Activated naive CD4-positive, alpha-beta T cell treated with anti-CD3 and anti-CD28 coated beads for 36 hours (primary cell): ENCODE data around the gene CCDC177. TPM values are rescaled to one million over a fixed set of nuclear protein-coding genes. Genes with fewer than 3 reads are reported as not detected.

Experiments
- CTCF ChIA-PET: fragments of 350-600 bp; sonication (Branson Sonifier 250); formaldehyde crosslinking; loops from one replicate; lab custom pipeline; 2021; ENCODE audit warnings: antibody characterized with exemption; lab: Charles Lee
- DNase-seq: peaks from one replicate; pipeline ENCODE4 v3.0.0-alpha.2; 2020
- H3K27ac Mint-ChIP-seq: one replicate; pipeline ENCODE4 v1.8.0; 2021; ENCODE audit warnings: mild to moderate bottlenecking, mixed read lengths
- H3K27me3 Mint-ChIP-seq: one replicate; pipeline ENCODE4 v1.8.0; 2021; ENCODE audit warnings: low read depth, mixed read lengths
- H3K36me3 Mint-ChIP-seq: one replicate; pipeline ENCODE4 v1.8.0; 2021; ENCODE audit warnings: low read depth, mixed read lengths
- H3K4me1 Mint-ChIP-seq: one replicate; pipeline ENCODE4 v1.8.0; 2021; ENCODE audit warnings: low read depth, mixed read lengths
- H3K4me3 Mint-ChIP-seq: one replicate; pipeline ENCODE4 v1.8.0; 2021; ENCODE audit warnings: mild to moderate bottlenecking, moderate library complexity, mixed read lengths
- H3K9me3 Mint-ChIP-seq: one replicate; pipeline ENCODE4 v1.8.0; 2021; ENCODE audit warnings: mixed read lengths
- intact Hi-C: fragments of 100-400 bp; cut with micrococcal nuclease; formaldehyde crosslinking; loops from one replicate; pipeline ENCODE4 v1.15.1; 2023
- total RNA-seq, 2 experiments: library from RNA; stranded (reverse); gene quantifications; one replicate each; pipeline ENCODE4 v1.2.3, GENCODE V29; 2021

The CCDC177 gene
- total RNA-seq, result not detected

GRCh38 chr14:69574263-69574953 is at the start of gene CCDC177:
TSS of gene CCDC177 (minus strand) at chr14:69574871. CDS start at chr14:69573622, 1,249 bp downstream.
- Mint-ChIP-seq H3K27ac (no peak within 1 kb of the TSS), H3K27me3 (peaks cover 43% of the 10 kb centered on the region), H3K9me3 (no peaks in the 10 kb centered on the region), H3K36me3 (no peaks in the 10 kb centered on the region), H3K4me1 (peaks cover 10% of the 10 kb centered on the region), H3K4me3 (peak within 1 kb of the TSS; percentile 68)
- intact Hi-C loops, result loop anchor here (1.0 to 10.0 kb wide), 5 partner anchors 26 to 450 kb away; no protein-coding TSS in a partner anchor
- peak; percentile 81 for DNase-seq
- CTCF ChIA-PET, result interaction anchor here (0.6 to 2.6 kb wide), 20 partner anchors 11 to 391 kb away, joined by 3 to 16 read pairs (median 4); no protein-coding TSS in a partner anchor

GRCh38 chr14:69624136-69624535 is 49.5 kb upstream of the CCDC177 start:
- no peak for DNase-seq
- H3K4me1 Mint-ChIP-seq, result peaks cover 93% of the 10 kb centered on the region
- H3K27ac Mint-ChIP-seq, result peak overlapping the region; percentile 71
- H3K4me3 Mint-ChIP-seq, result no peak overlapping the region
- intact Hi-C loops, result loop anchor here (2.0 kb wide), 1 partner anchor 19 kb away; no protein-coding TSS in a partner anchor
- no peaks in the 10 kb centered on the region for H3K27me3 Mint-ChIP-seq
- H3K36me3 Mint-ChIP-seq, result peaks cover 6% of the 10 kb centered on the region
- H3K9me3 Mint-ChIP-seq, result no peaks in the 10 kb centered on the region
- CTCF ChIA-PET, result interaction anchor here (1.4 kb wide), 1 partner anchor 22 kb away, joined by 3 read pairs; no protein-coding TSS in a partner anchor

- no peaks in the 10 kb centered on the region for H3K9me3 Mint-ChIP-seq
- H3K27me3 Mint-ChIP-seq, result no peaks in the 10 kb centered on the region
- intact Hi-C loops, result no loop called here
- DNase-seq, result no peak
- CTCF ChIA-PET, result no interaction called here
- peaks cover 95% of the 10 kb centered on the region for H3K4me1 Mint-ChIP-seq
- H3K27ac Mint-ChIP-seq, result peak overlapping the region; percentile 91
- peaks cover 17% of the 10 kb centered on the region for H3K36me3 Mint-ChIP-seq
- no peak overlapping the region for H3K4me3 Mint-ChIP-seq
These were observed 46.3 kb upstream of the CCDC177 start for GRCh38 chr14:69620981-69621380.

GRCh38 chr14:69620211-69620611 is 45.5 kb upstream of the CCDC177 start:
- Mint-ChIP-seq H3K4me3 (peak overlapping the region; percentile 40), H3K4me1 (peaks cover 95% of the 10 kb centered on the region), H3K9me3 (no peaks in the 10 kb centered on the region), H3K27me3 (no peaks in the 10 kb centered on the region), H3K27ac (peak overlapping the region; percentile 91), H3K36me3 (peaks cover 23% of the 10 kb centered on the region)
- peak; percentile 39 for DNase-seq
- CTCF ChIA-PET, result interaction anchor here (0.6 to 1.2 kb wide), 3 partner anchors 54 to 65 kb away, joined by 3 to 4 read pairs (median 3); no protein-coding TSS in a partner anchor
- intact Hi-C loops, result no loop called here

GRCh38 chr14:69619012-69619411 is 44.3 kb upstream of the CCDC177 start:
- Mint-ChIP-seq H3K4me3 (peak overlapping the region; percentile 41), H3K36me3 (peaks cover 31% of the 10 kb centered on the region), H3K9me3 (no peaks in the 10 kb centered on the region), H3K27me3 (no peaks in the 10 kb centered on the region), H3K27ac (peak overlapping the region; percentile 91), H3K4me1 (peaks cover 95% of the 10 kb centered on the region)
- intact Hi-C loops, result loop anchor here (1.0 to 10.0 kb wide), 3 partner anchors 19 to 1036 kb away; no protein-coding TSS in a partner anchor
- CTCF ChIA-PET, result no interaction called here
- no peak for DNase-seq

- Mint-ChIP-seq H3K9me3 (no peaks in the 10 kb centered on the region), H3K27ac (peak overlapping the region; percentile 91), H3K4me3 (no peak overlapping the region), H3K4me1 (peaks cover 93% of the 10 kb centered on the region), H3K27me3 (no peaks in the 10 kb centered on the region), H3K36me3 (peaks cover 39% of the 10 kb centered on the region)
- intact Hi-C loops, result loop anchor here (10.0 kb wide), 1 partner anchor 1037 kb away; no protein-coding TSS in a partner anchor
- CTCF ChIA-PET, result interaction anchor here (0.6 to 1.3 kb wide), 3 partner anchors 17 to 33 kb away, joined by 3 read pairs; no protein-coding TSS in a partner anchor
- DNase-seq, result no peak
These were observed 43.1 kb upstream of the CCDC177 start for GRCh38 chr14:69617796-69618195.

- peaks cover 45% of the 10 kb centered on the region for H3K36me3 Mint-ChIP-seq
- H3K27ac Mint-ChIP-seq, result peak overlapping the region; percentile 91
- no peaks in the 10 kb centered on the region for H3K9me3 Mint-ChIP-seq
- no peaks in the 10 kb centered on the region for H3K27me3 Mint-ChIP-seq
- peak overlapping the region; percentile 77 for H3K4me3 Mint-ChIP-seq
- intact Hi-C loops, result loop anchor here (10.0 kb wide), 1 partner anchor 1038 kb away; no protein-coding TSS in a partner anchor
- H3K4me1 Mint-ChIP-seq, result peaks cover 79% of the 10 kb centered on the region
- DNase-seq, result no peak
- CTCF ChIA-PET, result interaction anchor here (0.7 to 1.2 kb wide), 7 partner anchors 10 to 102 kb away, joined by 3 to 5 read pairs (median 4); no protein-coding TSS in a partner anchor
These were observed 41.7 kb upstream of the CCDC177 start for GRCh38 chr14:69616408-69616773.

GRCh38 chr14:69615496-69616407 is 41.1 kb upstream of the CCDC177 start:
- CTCF ChIA-PET, result interaction anchor here (0.6 to 1.4 kb wide), 10 partner anchors 10 to 115 kb away, joined by 3 to 5 read pairs (median 4); no protein-coding TSS in a partner anchor
- H3K27ac Mint-ChIP-seq, result peak overlapping the region; percentile 91
- peaks cover 45% of the 10 kb centered on the region for H3K36me3 Mint-ChIP-seq
- peaks cover 73% of the 10 kb centered on the region for H3K4me1 Mint-ChIP-seq
- DNase-seq, result peak; percentile 67
- peak overlapping the region; percentile 77 for H3K4me3 Mint-ChIP-seq
- no peaks in the 10 kb centered on the region for H3K9me3 Mint-ChIP-seq
- H3K27me3 Mint-ChIP-seq, result no peaks in the 10 kb centered on the region
- intact Hi-C loops, result loop anchor here (1.0 to 10.0 kb wide), 4 partner anchors 10 to 1039 kb away; no protein-coding TSS in a partner anchor

- Mint-ChIP-seq H3K36me3 (peaks cover 43% of the 10 kb centered on the region), H3K4me1 (peaks cover 68% of the 10 kb centered on the region), H3K4me3 (peak overlapping the region; percentile 92), H3K27me3 (no peaks in the 10 kb centered on the region), H3K9me3 (no peaks in the 10 kb centered on the region), H3K27ac (peak overlapping the region; percentile 91)
- DNase-seq, result no peak
- intact Hi-C loops, result loop anchor here (1.0 to 10.0 kb wide), 4 partner anchors 10 to 1040 kb away; no protein-coding TSS in a partner anchor
- CTCF ChIA-PET, result interaction anchor here (0.6 to 1.4 kb wide), 4 partner anchors 10 to 116 kb away, joined by 3 to 6 read pairs (median 4); no protein-coding TSS in a partner anchor
These were observed 40.4 kb upstream of the CCDC177 start for GRCh38 chr14:69615121-69615495.

- Mint-ChIP-seq H3K27ac (peak overlapping the region; percentile 91), H3K4me1 (peaks cover 68% of the 10 kb centered on the region), H3K4me3 (peak overlapping the region; percentile 92), H3K9me3 (no peaks in the 10 kb centered on the region), H3K36me3 (peaks cover 39% of the 10 kb centered on the region), H3K27me3 (no peaks in the 10 kb centered on the region)
- intact Hi-C loops, result loop anchor here (5.0 to 10.0 kb wide), 2 partner anchors 822 to 1040 kb away; partner anchors contain the start of gene ZFP36L1
- CTCF ChIA-PET, result interaction anchor here (0.9 to 1.4 kb wide), 4 partner anchors 11 to 116 kb away, joined by 3 to 6 read pairs (median 4); no protein-coding TSS in a partner anchor
- DNase-seq, result peak; percentile 40
These were observed 39.9 kb upstream of the CCDC177 start for GRCh38 chr14:69614592-69614991.

- peak overlapping the region; percentile 91 for H3K27ac Mint-ChIP-seq
- peak overlapping the region; percentile 92 for H3K4me3 Mint-ChIP-seq
- intact Hi-C loops, result loop anchor here (2.0 to 10.0 kb wide), 3 partner anchors 113 to 1041 kb away; partner anchors contain the start of gene ZFP36L1
- DNase-seq, result no peak
- H3K4me1 Mint-ChIP-seq, result peaks cover 63% of the 10 kb centered on the region
- CTCF ChIA-PET, result interaction anchor here (0.6 to 3.2 kb wide), 9 partner anchors 14 to 79 kb away, joined by 3 to 11 read pairs (median 3); no protein-coding TSS in a partner anchor
- H3K27me3 Mint-ChIP-seq, result no peaks in the 10 kb centered on the region
- no peaks in the 10 kb centered on the region for H3K9me3 Mint-ChIP-seq
- H3K36me3 Mint-ChIP-seq, result peaks cover 39% of the 10 kb centered on the region
These were observed 38.8 kb upstream of the CCDC177 start for GRCh38 chr14:69613312-69614073.
